Vagina (tissue), 2 donors: ENCODE results near the gene SLC51B.

Experiments
- CTCF ChIP-seq, 3 experiments: fragments of 450-650 bp in 2 of 3; fragments of 200-600 bp in 1 of 3; sonication (generic) in 1 of 3; IDR thresholded peaks; one replicate each; pipeline ENCODE4 v1.5.1; 2017 to 2019; ENCODE audit warnings: antibody characterized with exemption in 3 of 3, mild to moderate bottlenecking in 2 of 3, moderate library complexity in 2 of 3
- POLR2A ChIP-seq, 2 donors: fragments of 450-650 bp; IDR thresholded peaks; one replicate each; pipeline ENCODE4 v1.6.1; 2017; ENCODE audit warnings: antibody characterized with exemption in 2 of 2, mild to moderate bottlenecking in 2 of 2, moderate library complexity in 2 of 2
- POLR2AphosphoS5 ChIP-seq, 2 donors: sonication (generic); formaldehyde crosslinking; IDR thresholded peaks; one replicate each; pipeline ENCODE4 v1.9.0; 2017; ENCODE audit warnings: antibody characterized with exemption in 2 of 2, mild to moderate bottlenecking in 2 of 2, low read depth in 1 of 2; ENCODE audit not compliant: insufficient read depth in 1 of 2

GRCh38 chr15:65041787-65042186 lies 3.4 kb upstream of the SLC51B start:
- TF ChIP-seq POLR2AphosphoS5 (IDR thresholded peaks at IDR 0.05; ENCODE audit: insufficient read depth in 1 of 2, low read depth in 1 of 2) (no peak), CTCF (IDR thresholded peaks at IDR 0.05) (no peak), POLR2A (IDR thresholded peaks at IDR 0.05) (no peak)
